WTC11 (cell line): ENCODE results near the gene ATP6V0E1. TPM values are rescaled to one million over a fixed set of nuclear protein-coding genes. Genes with fewer than 3 reads are reported as not detected.

ENCODE experiments used
- ATAC-seq: fragments of 200-7000 bp; cut with Tn5 transposase; 2 replicates; pipeline ENCODE4 v1.10.0; 2021; ENCODE audit warnings: mild to moderate bottlenecking, moderate library complexity
- CTCF ChIA-PET: fragments of 300-600 bp; sonication (Branson Sonifier 250); formaldehyde crosslinking; loops from one replicate; lab custom pipeline; 2021; ENCODE audit warnings: antibody characterized with exemption; lab: Charles Lee
- POLR2A ChIA-PET: fragments of 350-600 bp; sonication (Branson Sonifier 250); formaldehyde crosslinking; loops from one replicate; lab custom pipeline; 2021; ENCODE audit warnings: antibody characterized with exemption; lab: Charles Lee
- DNase-seq: peaks from one replicate; pipeline ENCODE4 v3.0.0; 2021; ENCODE audit warnings: low spot score
- H3K27ac Mint-ChIP-seq: 2 replicates; pipeline ENCODE4 v1.8.0; 2021; ENCODE audit warnings: mixed read lengths
- H3K27me3 Mint-ChIP-seq: 2 replicates; pipeline ENCODE4 v1.8.0; 2021; ENCODE audit warnings: low read depth, mild to moderate bottlenecking, moderate library complexity, mixed read lengths
- H3K36me3 Mint-ChIP-seq: 2 replicates; pipeline ENCODE4 v1.8.0; 2021; ENCODE audit warnings: mixed read lengths
- H3K4me1 Mint-ChIP-seq: 2 replicates; pipeline ENCODE4 v1.8.0; 2022; ENCODE audit warnings: mixed read lengths
- H3K4me3 Mint-ChIP-seq: 2 replicates; pipeline ENCODE4 v1.8.0; 2021; ENCODE audit warnings: mild to moderate bottlenecking, moderate library complexity, mixed read lengths
- H3K9me3 Mint-ChIP-seq: 2 replicates; pipeline ENCODE4 v1.8.0; 2021; ENCODE audit warnings: mixed read lengths
- CREM ChIP-seq: sonication (generic); formaldehyde crosslinking; IDR thresholded peaks from 2 replicates; pipeline ENCODE4 v1.8.1; 2022; ENCODE audit warnings: mild to moderate bottlenecking, missing genetic modification reagents, moderate library complexity
- ESRRA ChIP-seq: sonication (generic); formaldehyde crosslinking; IDR thresholded peaks from 2 replicates; pipeline ENCODE4 v1.8.1; 2022; ENCODE audit warnings: mild to moderate bottlenecking, missing genetic modification reagents, borderline replicate concordance
- FOXP1 ChIP-seq: sonication (generic); formaldehyde crosslinking; IDR thresholded peaks from 2 replicates; pipeline ENCODE4 v1.8.0; 2022; ENCODE audit warnings: missing genetic modification reagents, mild to moderate bottlenecking, moderate library complexity, borderline replicate concordance
- GABPB1 ChIP-seq: sonication (generic); formaldehyde crosslinking; IDR thresholded peaks from 2 replicates; pipeline ENCODE4 v1.8.1; 2023; ENCODE audit warnings: mild to moderate bottlenecking, missing genetic modification reagents
- JAZF1 ChIP-seq: fragments of 250-450 bp; sonication (Bioruptor Pico); IDR thresholded peaks from 2 replicates; pipeline ENCODE4 v1.9.0; 2021; ENCODE audit warnings: moderate library complexity, mild to moderate bottlenecking, inconsistent platforms
- KAT7 ChIP-seq: sonication (generic); formaldehyde crosslinking; IDR thresholded peaks from 2 replicates; pipeline ENCODE4 v1.8.1; 2023; ENCODE audit warnings: missing genetic modification reagents, mild to moderate bottlenecking, borderline replicate concordance
- NR1H2 ChIP-seq: sonication (generic); formaldehyde crosslinking; IDR thresholded peaks from 2 replicates; pipeline ENCODE4 v1.9.0; 2021; ENCODE audit warnings: mild to moderate bottlenecking, moderate library complexity, missing genetic modification reagents
- NR3C1 ChIP-seq: sonication (generic); formaldehyde crosslinking; conservative IDR thresholded peaks from 2 replicates; pipeline ENCODE4 v1.8.1; 2023; ENCODE audit warnings: low read depth, mild to moderate bottlenecking, missing genetic modification reagents
- RORB ChIP-seq: fragments of 250-450 bp; sonication (Bioruptor Pico); IDR thresholded peaks from 2 replicates; pipeline ENCODE4 v1.9.0; 2021; ENCODE audit warnings: mild to moderate bottlenecking
- SMAD3 ChIP-seq: sonication (generic); formaldehyde crosslinking; IDR thresholded peaks from 2 replicates; pipeline ENCODE4 v1.8.0; 2022; ENCODE audit warnings: missing genetic modification reagents, mild to moderate bottlenecking, borderline replicate concordance
- SP1 ChIP-seq: sonication (generic); formaldehyde crosslinking; conservative IDR thresholded peaks from 2 replicates; pipeline ENCODE4 v1.8.1; 2022; ENCODE audit warnings: missing genetic modification reagents
- TP53 ChIP-seq: sonication (generic); formaldehyde crosslinking; IDR thresholded peaks from 2 replicates; pipeline ENCODE4 v1.8.1; 2023; ENCODE audit warnings: mild to moderate bottlenecking, missing genetic modification reagents
- ZNF121 ChIP-seq: sonication (generic); formaldehyde crosslinking; IDR thresholded peaks from 2 replicates; pipeline ENCODE4 v1.8.0; 2023; ENCODE audit warnings: missing genetic modification reagents
- ZNF232 ChIP-seq: sonication (generic); formaldehyde crosslinking; IDR thresholded peaks from 2 replicates; pipeline ENCODE4 v1.8.0; 2022; ENCODE audit warnings: mild to moderate bottlenecking, missing genetic modification reagents
- ZNF263 ChIP-seq: sonication (generic); formaldehyde crosslinking; IDR thresholded peaks from 2 replicates; pipeline ENCODE4 v1.8.1; 2022; ENCODE audit warnings: low read depth, mild to moderate bottlenecking, moderate library complexity, missing genetic modification reagents
- ZNF317 ChIP-seq: sonication (generic); formaldehyde crosslinking; IDR thresholded peaks from 2 replicates; pipeline ENCODE4 v1.8.1; 2023; ENCODE audit warnings: low read depth, mild to moderate bottlenecking, moderate library complexity, missing genetic modification reagents, borderline replicate concordance
- ZNF396 ChIP-seq: fragments of 250-450 bp; sonication (Bioruptor Pico); IDR thresholded peaks from 2 replicates; pipeline ENCODE4 v1.8.0; 2021; ENCODE audit warnings: mild to moderate bottlenecking, moderate library complexity, borderline replicate concordance
- total RNA-seq: library from RNA; stranded (reverse); gene quantifications from 3 replicates; pipeline ENCODE4 v1.2.3, GENCODE V29; 2021
- TF ChIP-seq, protein P1 (sequence below): sonication (generic); formaldehyde crosslinking; IDR thresholded peaks from 2 replicates; pipeline ENCODE4 v1.8.1; 2022; ENCODE audit warnings: missing genetic modification reagents, borderline replicate concordance
- TF ChIP-seq, protein P2 (sequence below): sonication (generic); formaldehyde crosslinking; IDR thresholded peaks from 2 replicates; pipeline ENCODE4 v1.8.1; 2022; ENCODE audit warnings: mild to moderate bottlenecking, missing genetic modification reagents, moderate library complexity, borderline replicate concordance
- TF ChIP-seq, protein P3 (sequence below): sonication (generic); formaldehyde crosslinking; IDR thresholded peaks from 2 replicates; pipeline ENCODE4 v1.8.1; 2023; ENCODE audit warnings: mild to moderate bottlenecking, missing genetic modification reagents
- TF ChIP-seq, protein P4 (sequence below): sonication (generic); formaldehyde crosslinking; IDR thresholded peaks from 2 replicates; pipeline ENCODE4 v1.8.1; 2023; ENCODE audit warnings: mild to moderate bottlenecking, moderate library complexity, missing genetic modification reagents
- TF ChIP-seq, protein P5 (sequence below): sonication (generic); formaldehyde crosslinking; IDR thresholded peaks from 2 replicates; pipeline ENCODE4 v1.8.1; 2023; ENCODE audit warnings: mild to moderate bottlenecking, missing genetic modification reagents, borderline replicate concordance
- TF ChIP-seq, protein P6 (sequence below): fragments of 250-450 bp; sonication (Bioruptor Pico); IDR thresholded peaks from 2 replicates; pipeline ENCODE4 v1.9.0; 2021; ENCODE audit warnings: mild to moderate bottlenecking
- TF ChIP-seq, protein P7 (sequence below): sonication (generic); formaldehyde crosslinking; conservative IDR thresholded peaks from 2 replicates; pipeline ENCODE4 v1.8.1; 2022; ENCODE audit warnings: mild to moderate bottlenecking, missing genetic modification reagents

The ATP6V0E1 gene
- total RNA-seq, 1 experiment from 2014 or later, result 80.9 TPM

DNA sequence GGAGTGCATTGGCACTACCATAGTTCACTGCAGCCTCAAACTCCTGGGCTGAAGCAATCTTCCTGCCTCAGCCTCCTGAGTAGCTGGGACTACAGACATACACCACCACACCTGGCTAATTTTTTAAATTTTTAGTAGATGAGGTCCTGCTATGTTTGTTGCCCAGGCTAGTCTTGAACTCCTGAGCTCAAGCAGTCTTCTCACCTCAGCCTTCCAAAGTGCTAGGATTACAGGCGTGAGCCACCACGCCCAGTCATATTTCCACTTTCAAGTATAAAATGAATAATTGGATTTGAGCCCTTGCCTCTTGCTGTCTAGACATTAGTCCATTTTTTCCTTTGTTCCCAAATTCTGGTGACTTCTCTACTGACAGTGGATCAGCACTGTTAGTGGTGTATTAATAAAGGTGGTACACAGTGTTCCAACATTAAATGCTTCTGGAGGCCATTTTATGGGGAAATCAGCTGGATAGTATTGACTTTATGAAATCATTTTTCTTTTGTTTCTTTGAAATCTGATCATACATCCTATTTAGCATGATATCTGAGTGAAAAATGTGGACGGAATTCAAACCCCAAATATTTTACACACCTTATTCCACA is 15.9 kb downstream of the ATP6V0E1 start (continued):
- TF ChIP-seq, protein P1, sequence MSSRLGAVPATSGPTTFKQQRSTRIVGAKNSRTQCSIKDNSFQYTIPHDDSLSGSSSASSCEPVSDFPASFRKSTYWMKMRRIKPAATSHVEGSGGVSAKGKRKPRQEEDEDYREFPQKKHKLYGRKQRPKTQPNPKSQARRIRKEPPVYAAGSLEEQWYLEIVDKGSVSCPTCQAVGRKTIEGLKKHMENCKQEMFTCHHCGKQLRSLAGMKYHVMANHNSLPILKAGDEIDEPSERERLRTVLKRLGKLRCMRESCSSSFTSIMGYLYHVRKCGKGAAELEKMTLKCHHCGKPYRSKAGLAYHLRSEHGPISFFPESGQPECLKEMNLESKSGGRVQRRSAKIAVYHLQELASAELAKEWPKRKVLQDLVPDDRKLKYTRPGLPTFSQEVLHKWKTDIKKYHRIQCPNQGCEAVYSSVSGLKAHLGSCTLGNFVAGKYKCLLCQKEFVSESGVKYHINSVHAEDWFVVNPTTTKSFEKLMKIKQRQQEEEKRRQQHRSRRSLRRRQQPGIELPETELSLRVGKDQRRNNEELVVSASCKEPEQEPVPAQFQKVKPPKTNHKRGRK (CRISPR knock-in tag), result no peak
- TF ChIP-seq, protein P2, sequence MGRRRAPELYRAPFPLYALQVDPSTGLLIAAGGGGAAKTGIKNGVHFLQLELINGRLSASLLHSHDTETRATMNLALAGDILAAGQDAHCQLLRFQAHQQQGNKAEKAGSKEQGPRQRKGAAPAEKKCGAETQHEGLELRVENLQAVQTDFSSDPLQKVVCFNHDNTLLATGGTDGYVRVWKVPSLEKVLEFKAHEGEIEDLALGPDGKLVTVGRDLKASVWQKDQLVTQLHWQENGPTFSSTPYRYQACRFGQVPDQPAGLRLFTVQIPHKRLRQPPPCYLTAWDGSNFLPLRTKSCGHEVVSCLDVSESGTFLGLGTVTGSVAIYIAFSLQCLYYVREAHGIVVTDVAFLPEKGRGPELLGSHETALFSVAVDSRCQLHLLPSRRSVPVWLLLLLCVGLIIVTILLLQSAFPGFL (CRISPR knock-in tag), result no peak
- TF ChIP-seq, protein P3, sequence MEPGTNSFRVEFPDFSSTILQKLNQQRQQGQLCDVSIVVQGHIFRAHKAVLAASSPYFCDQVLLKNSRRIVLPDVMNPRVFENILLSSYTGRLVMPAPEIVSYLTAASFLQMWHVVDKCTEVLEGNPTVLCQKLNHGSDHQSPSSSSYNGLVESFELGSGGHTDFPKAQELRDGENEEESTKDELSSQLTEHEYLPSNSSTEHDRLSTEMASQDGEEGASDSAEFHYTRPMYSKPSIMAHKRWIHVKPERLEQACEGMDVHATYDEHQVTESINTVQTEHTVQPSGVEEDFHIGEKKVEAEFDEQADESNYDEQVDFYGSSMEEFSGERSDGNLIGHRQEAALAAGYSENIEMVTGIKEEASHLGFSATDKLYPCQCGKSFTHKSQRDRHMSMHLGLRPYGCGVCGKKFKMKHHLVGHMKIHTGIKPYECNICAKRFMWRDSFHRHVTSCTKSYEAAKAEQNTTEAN, result no peak
- TF ChIP-seq NR3C1 (CRISPR knock-in tag) (no peak), SMAD3 (CRISPR knock-in tag) (no peak), RORB (CRISPR knock-in tag) (no peak), ZNF317 (CRISPR knock-in tag) (no peak), ZNF121 (CRISPR knock-in tag) (no peak), ZNF232 (CRISPR knock-in tag) (no peak), ESRRA (CRISPR knock-in tag) (no peak), NR1H2 (CRISPR knock-in tag) (no peak), SP1 (CRISPR knock-in tag) (no peak), TP53 (CRISPR knock-in tag) (no peak), KAT7 (CRISPR knock-in tag) (no peak)
- TF ChIP-seq, protein P4, sequence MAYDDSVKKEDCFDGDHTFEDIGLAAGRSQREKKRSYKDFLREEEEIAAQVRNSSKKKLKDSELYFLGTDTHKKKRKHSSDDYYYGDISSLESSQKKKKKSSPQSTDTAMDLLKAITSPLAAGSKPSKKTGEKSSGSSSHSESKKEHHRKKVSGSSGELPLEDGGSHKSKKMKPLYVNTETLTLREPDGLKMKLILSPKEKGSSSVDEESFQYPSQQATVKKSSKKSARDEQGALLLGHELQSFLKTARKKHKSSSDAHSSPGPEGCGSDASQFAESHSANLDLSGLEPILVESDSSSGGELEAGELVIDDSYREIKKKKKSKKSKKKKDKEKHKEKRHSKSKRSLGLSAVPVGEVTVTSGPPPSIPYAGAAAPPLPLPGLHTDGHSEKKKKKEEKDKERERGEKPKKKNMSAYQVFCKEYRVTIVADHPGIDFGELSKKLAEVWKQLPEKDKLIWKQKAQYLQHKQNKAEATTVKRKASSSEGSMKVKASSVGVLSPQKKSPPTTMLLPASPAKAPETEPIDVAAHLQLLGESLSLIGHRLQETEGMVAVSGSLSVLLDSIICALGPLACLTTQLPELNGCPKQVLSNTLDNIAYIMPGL (CRISPR knock-in tag), result no peak

DNA sequence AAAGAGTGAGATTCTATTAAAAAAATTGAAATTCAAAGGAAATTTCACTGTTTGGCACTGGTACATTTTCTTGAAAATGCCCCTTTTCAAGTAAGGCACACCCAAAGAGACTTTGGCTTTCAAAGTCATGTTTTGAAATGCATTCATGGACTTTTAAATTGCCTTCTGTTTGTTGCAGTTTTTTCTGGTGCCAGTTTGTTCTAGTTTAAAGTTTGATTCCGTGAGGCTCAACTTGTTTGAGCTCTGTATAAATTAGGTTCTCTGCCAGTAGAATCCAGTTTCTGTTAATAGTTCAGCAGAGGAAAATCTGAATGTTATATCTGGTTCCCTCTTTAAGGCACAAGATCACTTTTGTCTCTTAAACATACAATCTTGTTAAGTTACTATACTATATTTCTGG is 16.4 kb downstream of the ATP6V0E1 start:
- Mint-ChIP-seq H3K4me1 (peaks cover 11% of the 10 kb centered on the region), H3K27me3 (no peaks in the 10 kb centered on the region), H3K9me3 (no peaks in the 10 kb centered on the region), H3K4me3 (no peak overlapping the region), H3K27ac (no peak overlapping the region), H3K36me3 (peaks cover 22% of the 10 kb centered on the region)
- ChIA-PET CTCF (interaction anchor here (1.4 kb wide), 1 partner anchor 11 kb away, joined by 3 read pairs; no protein-coding TSS in a partner anchor), POLR2A (no interaction called here)
- DNase-seq, result no peak
- no peak for ATAC-seq
- TF ChIP-seq, protein P5, sequence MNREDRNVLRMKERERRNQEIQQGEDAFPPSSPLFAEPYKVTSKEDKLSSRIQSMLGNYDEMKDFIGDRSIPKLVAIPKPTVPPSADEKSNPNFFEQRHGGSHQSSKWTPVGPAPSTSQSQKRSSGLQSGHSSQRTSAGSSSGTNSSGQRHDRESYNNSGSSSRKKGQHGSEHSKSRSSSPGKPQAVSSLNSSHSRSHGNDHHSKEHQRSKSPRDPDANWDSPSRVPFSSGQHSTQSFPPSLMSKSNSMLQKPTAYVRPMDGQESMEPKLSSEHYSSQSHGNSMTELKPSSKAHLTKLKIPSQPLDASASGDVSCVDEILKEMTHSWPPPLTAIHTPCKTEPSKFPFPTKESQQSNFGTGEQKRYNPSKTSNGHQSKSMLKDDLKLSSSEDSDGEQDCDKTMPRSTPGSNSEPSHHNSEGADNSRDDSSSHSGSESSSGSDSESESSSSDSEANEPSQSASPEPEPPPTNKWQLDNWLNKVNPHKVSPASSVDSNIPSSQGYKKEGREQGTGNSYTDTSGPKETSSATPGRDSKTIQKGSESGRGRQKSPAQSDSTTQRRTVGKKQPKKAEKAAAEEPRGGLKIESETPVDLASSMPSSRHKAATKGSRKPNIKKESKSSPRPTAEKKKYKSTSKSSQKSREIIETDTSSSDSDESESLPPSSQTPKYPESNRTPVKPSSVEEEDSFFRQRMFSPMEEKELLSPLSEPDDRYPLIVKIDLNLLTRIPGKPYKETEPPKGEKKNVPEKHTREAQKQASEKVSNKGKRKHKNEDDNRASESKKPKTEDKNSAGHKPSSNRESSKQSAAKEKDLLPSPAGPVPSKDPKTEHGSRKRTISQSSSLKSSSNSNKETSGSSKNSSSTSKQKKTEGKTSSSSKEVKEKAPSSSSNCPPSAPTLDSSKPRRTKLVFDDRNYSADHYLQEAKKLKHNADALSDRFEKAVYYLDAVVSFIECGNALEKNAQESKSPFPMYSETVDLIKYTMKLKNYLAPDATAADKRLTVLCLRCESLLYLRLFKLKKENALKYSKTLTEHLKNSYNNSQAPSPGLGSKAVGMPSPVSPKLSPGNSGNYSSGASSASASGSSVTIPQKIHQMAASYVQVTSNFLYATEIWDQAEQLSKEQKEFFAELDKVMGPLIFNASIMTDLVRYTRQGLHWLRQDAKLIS, result no peak
- TF ChIP-seq CREM (CRISPR knock-in tag) (no peak), FOXP1 (CRISPR knock-in tag) (no peak), JAZF1 (CRISPR knock-in tag) (no peak), ZNF396 (CRISPR knock-in tag) (no peak), GABPB1 (CRISPR knock-in tag) (no peak), ZNF263 (CRISPR knock-in tag) (no peak)
- TF ChIP-seq, protein P6, sequence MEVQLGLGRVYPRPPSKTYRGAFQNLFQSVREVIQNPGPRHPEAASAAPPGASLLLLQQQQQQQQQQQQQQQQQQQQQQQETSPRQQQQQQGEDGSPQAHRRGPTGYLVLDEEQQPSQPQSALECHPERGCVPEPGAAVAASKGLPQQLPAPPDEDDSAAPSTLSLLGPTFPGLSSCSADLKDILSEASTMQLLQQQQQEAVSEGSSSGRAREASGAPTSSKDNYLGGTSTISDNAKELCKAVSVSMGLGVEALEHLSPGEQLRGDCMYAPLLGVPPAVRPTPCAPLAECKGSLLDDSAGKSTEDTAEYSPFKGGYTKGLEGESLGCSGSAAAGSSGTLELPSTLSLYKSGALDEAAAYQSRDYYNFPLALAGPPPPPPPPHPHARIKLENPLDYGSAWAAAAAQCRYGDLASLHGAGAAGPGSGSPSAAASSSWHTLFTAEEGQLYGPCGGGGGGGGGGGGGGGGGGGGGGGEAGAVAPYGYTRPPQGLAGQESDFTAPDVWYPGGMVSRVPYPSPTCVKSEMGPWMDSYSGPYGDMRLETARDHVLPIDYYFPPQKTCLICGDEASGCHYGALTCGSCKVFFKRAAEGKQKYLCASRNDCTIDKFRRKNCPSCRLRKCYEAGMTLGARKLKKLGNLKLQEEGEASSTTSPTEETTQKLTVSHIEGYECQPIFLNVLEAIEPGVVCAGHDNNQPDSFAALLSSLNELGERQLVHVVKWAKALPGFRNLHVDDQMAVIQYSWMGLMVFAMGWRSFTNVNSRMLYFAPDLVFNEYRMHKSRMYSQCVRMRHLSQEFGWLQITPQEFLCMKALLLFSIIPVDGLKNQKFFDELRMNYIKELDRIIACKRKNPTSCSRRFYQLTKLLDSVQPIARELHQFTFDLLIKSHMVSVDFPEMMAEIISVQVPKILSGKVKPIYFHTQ (CRISPR knock-in tag), result no peak
- TF ChIP-seq, protein P7, sequence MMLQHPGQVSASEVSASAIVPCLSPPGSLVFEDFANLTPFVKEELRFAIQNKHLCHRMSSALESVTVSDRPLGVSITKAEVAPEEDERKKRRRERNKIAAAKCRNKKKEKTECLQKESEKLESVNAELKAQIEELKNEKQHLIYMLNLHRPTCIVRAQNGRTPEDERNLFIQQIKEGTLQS, result no peak
